ENCODE results near the gene COPZ1. TPM values are rescaled to one million over a fixed set of nuclear protein-coding genes. Genes with fewer than 3 reads are reported as not detected.
A peak's percentile ranks its signal among the peaks of the same experiment; 100 is the strongest.

Gene COPZ1
- total and polyA plus RNA-seq, 9 of the 15 experiments (the other 6 are each of a cell fraction or from before 2014, with no cell fraction given): 137 to 487 (median 233) TPM

- TF ChIP-seq RERE (CRISPR knock-in tag; IDR thresholded peaks at IDR 0.05; ENCODE audit: borderline replicate concordance) (no peak), BRD4 (IDR thresholded peaks at IDR 0.05) (no peak), NFXL1 (CRISPR knock-in tag; IDR thresholded peaks at IDR 0.05) (no peak), PPARD (CRISPR knock-in tag; IDR thresholded peaks at IDR 0.05) (no peak), SETDB1 (IDR thresholded peaks at IDR 0.05; ENCODE audit: low read length) (no peak), KLF13 (tag; IDR thresholded peaks at IDR 0.05; ENCODE audit: borderline replicate concordance, low read depth) (no peak), LEF1 (IDR thresholded peaks at IDR 0.05) (peak; percentile 100), MTF1 (CRISPR knock-in tag; IDR thresholded peaks at IDR 0.05; ENCODE audit: borderline replicate concordance) (peak; percentile 25; the same call in 1 of the 2 replicates), ARID1B (IDR thresholded peaks at IDR 0.05) (peak; percentile 90), CEBPG (CRISPR knock-in tag; IDR thresholded peaks at IDR 0.05) (no peak), CEBPG (tag; conservative IDR thresholded peaks at IDR 0.05 in 1 of 2, IDR thresholded peaks at IDR 0.05 in 1 of 2) (no peak), POU5F1 (IDR thresholded peaks at IDR 0.05; ENCODE audit: borderline replicate concordance, low read depth, low read length, partially characterized antibody) (no peak), NCOA6 (IDR thresholded peaks at IDR 0.05) (no peak), FOXK2 (conservative IDR thresholded peaks at IDR 0.05 in 1 of 2, IDR thresholded peaks at IDR 0.05 in 1 of 2; ENCODE audit: low read depth in 2 of 2) (peak; percentile 66 to 73), GATAD2A (IDR thresholded peaks at IDR 0.05) (peak; percentile 67; the same call in 1 of the 2 replicates), NRF1 (conservative IDR thresholded peaks at IDR 0.05 in 1 of 2, IDR thresholded peaks at IDR 0.05 in 1 of 2) (peak; percentile 87 to 89), ZNF551 (CRISPR knock-in tag; IDR thresholded peaks at IDR 0.05) (no peak), ZSCAN32 (CRISPR knock-in tag; IDR thresholded peaks at IDR 0.05) (no peak), PRPF4 (IDR thresholded peaks at IDR 0.05; ENCODE audit: insufficient read depth, low read depth, low read length, poor library complexity, severe bottlenecking) (no peak), ZKSCAN8 (CRISPR knock-in tag; IDR thresholded peaks at IDR 0.05) (no peak), ZNF174 (CRISPR knock-in tag; IDR thresholded peaks at IDR 0.05) (no peak), KAT8 (IDR thresholded peaks at IDR 0.05; ENCODE audit: low read depth) (no peak), CBX8 (IDR thresholded peaks at IDR 0.05; ENCODE audit: borderline replicate concordance, extremely low read depth, low read depth, low read length, poor library complexity, severe bottlenecking) (no peak), COPS2 (conservative IDR thresholded peaks at IDR 0.05) (no peak), MTA3 (IDR thresholded peaks at IDR 0.05; ENCODE audit: borderline replicate concordance) (peak; percentile 34; the same call in 1 of the 2 replicates)
Measured at GRCh38 chr12:54358945-54359761, 34.2 kb downstream of the COPZ1 start (continued).
